ENCODE measurements around the gene ALG8.
"Not testable (repeated sequence)": the region's sequence is repeated elsewhere in the genome, so short reads cannot be mapped to it uniquely, and the experiment has no call there.

Gene ALG8

GRCh38 chr11:78067704-78068103, 71.7 kb downstream of the ALG8 start:
- DNase-seq: no peak

GRCh38 chr11:78066471-78066870, 73.0 kb downstream of the ALG8 start:
- no peak for DNase-seq

GRCh38 chr11:78065203-78065602, 74.2 kb downstream of the ALG8 start:
- DNase-seq: no peak

- DNase-seq: no peak
Measured at GRCh38 chr11:78063440-78064181, 75.8 kb downstream of the ALG8 start, which contains the start of gene THRSP. THRSP (plus strand) TSS chr11:78063861; CDS start chr11:78063882, 21 bp downstream.

GRCh38 chr11:78062671-78063070, 76.8 kb downstream of the ALG8 start:
- DNase-seq: no peak

- DNase-seq: no peak
Measured at GRCh38 chr11:78061921-78062311, 77.5 kb downstream of the ALG8 start.

- DNase-seq: no peak
Measured at GRCh38 chr11:78061088-78061920, 78.1 kb downstream of the ALG8 start.

GRCh38 chr11:78060533-78060932, 78.9 kb downstream of the ALG8 start:
- DNase-seq: no peak

- DNase-seq: not testable (repeated sequence)
Measured at GRCh38 chr11:78059749-78060328, 79.6 kb downstream of the ALG8 start.

GRCh38 chr11:78057462-78058055, 81.9 kb downstream of the ALG8 start:
- no peak for DNase-seq

GRCh38 chr11:78056093-78056492, 83.3 kb downstream of the ALG8 start:
- DNase-seq: no peak

- DNase-seq: no peak
Measured at GRCh38 chr11:78054971-78055370, 84.5 kb downstream of the ALG8 start.

- DNase-seq: no peak
Measured at GRCh38 chr11:78050964-78051831, 88.2 kb downstream of the ALG8 start.
